GM23248 (cell line): ENCODE data around the gene GSTM5.

Experiments
- EZH2 ChIP-seq: fragments of 200-600 bp; sonication (generic); IDR thresholded peaks from 2 replicates; pipeline ENCODE4 v1.6.1; 2018; ENCODE audit warnings: antibody characterized with exemption, mild to moderate bottlenecking; ENCODE audit not compliant: insufficient read depth, poor library complexity, severe bottlenecking
- EZH2phosphoT487 ChIP-seq: fragments of 200-600 bp; sonication (generic); IDR thresholded peaks from 2 replicates; pipeline ENCODE4 v1.6.1; 2018; ENCODE audit warnings: antibody characterized with exemption, moderate library complexity, mild to moderate bottlenecking, low read depth; ENCODE audit not compliant: insufficient read depth

DNA sequence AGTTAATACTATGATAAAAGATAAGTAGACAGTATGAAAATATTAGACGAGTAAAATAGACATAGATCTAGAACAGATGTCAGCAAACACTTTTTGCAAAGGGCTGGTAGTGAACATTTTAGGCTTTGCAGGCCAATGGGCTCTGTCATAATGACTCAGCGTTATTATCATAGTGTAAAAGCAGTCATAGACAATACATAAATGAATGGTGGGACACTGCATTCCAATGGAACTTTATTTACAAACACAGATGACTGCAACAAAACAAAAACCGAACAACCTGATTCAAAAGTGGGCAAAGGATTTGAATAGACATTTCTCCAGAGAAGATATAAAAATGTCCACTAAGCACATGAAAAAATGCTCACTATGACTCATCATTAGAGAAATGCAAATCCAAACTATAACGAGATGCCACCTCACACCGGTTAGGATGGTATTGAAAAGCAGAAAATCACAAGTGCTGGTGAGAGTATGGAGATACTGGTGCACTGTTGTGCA lies 7.3 kb downstream of the GSTM5 start:
- TF ChIP-seq EZH2phosphoT487 (no peak), EZH2 (no peak)
